Stimulated activated CD8-positive, alpha-beta memory T cell treated with anti-CD3 and anti-CD28 coated beads, Interleukin-15, amount 100 ng/mL, for 48 hours (primary cell): ENCODE measurements around the gene FAM228B.

ENCODE experiments used
- DNase-seq, 2 donors: peaks; one replicate each; pipeline ENCODE4 v3.0.0-alpha.2; 2020; ENCODE audit warnings: low read depth in 2 of 2

The FAM228B gene

GRCh38 chr2:24203787-24204150 is 80.5 kb downstream of the FAM228B start:
- no peak for DNase-seq

GRCh38 chr2:24204505-24204904 is 81.2 kb downstream of the FAM228B start:
- no peak for DNase-seq

- no peak for DNase-seq
These were observed 81.9 kb downstream of the FAM228B start for GRCh38 chr2:24205131-24205530.

GRCh38 chr2:24206242-24206641 is 83.0 kb downstream of the FAM228B start:
- no peak for DNase-seq

GRCh38 chr2:24206714-24207113 is 83.4 kb downstream of the FAM228B start:
- no peak for DNase-seq

- no peak for DNase-seq
These were observed 84.1 kb downstream of the FAM228B start for GRCh38 chr2:24207359-24207758.

- no peak for DNase-seq
These were observed 85.2 kb downstream of the FAM228B start for GRCh38 chr2:24208490-24208889.

- DNase-seq: no peak
These were observed 86.3 kb downstream of the FAM228B start for GRCh38 chr2:24209389-24210105.

- DNase-seq: no peak
These were observed 86.8 kb downstream of the FAM228B start for GRCh38 chr2:24210106-24210455.

- DNase-seq: no peak
These were observed 87.5 kb downstream of the FAM228B start for GRCh38 chr2:24210723-24211122.

- DNase-seq: no peak
These were observed 88.1 kb downstream of the FAM228B start for GRCh38 chr2:24211408-24211807.

GRCh38 chr2:24214880-24215279 is 91.6 kb downstream of the FAM228B start:
- DNase-seq: no peak
